GM12875 (cell line): Measurements from ENCODE around the gene MLYCD.

Source experiments
- H3K4me3 ChIP-seq: one replicate; pipeline ENCODE4 v1.5.1; 2011; ENCODE audit warnings: low read depth, low read length, control low read depth
- CTCF ChIP-seq: IDR thresholded peaks from 2 replicates; pipeline ENCODE4 v1.5.1; 2011; ENCODE audit warnings: low read depth, mild to moderate bottlenecking, control low read depth, inconsistent platforms, low read length, moderate library complexity, borderline replicate concordance; ENCODE audit not compliant: insufficient read depth

Gene MLYCD

GRCh38 chr16:83895942-83896341 is 3.0 kb upstream of the MLYCD start:
- no peak for TF ChIP-seq CTCF
- H3K4me3 ChIP-seq, result no peak overlapping the region

DNA sequence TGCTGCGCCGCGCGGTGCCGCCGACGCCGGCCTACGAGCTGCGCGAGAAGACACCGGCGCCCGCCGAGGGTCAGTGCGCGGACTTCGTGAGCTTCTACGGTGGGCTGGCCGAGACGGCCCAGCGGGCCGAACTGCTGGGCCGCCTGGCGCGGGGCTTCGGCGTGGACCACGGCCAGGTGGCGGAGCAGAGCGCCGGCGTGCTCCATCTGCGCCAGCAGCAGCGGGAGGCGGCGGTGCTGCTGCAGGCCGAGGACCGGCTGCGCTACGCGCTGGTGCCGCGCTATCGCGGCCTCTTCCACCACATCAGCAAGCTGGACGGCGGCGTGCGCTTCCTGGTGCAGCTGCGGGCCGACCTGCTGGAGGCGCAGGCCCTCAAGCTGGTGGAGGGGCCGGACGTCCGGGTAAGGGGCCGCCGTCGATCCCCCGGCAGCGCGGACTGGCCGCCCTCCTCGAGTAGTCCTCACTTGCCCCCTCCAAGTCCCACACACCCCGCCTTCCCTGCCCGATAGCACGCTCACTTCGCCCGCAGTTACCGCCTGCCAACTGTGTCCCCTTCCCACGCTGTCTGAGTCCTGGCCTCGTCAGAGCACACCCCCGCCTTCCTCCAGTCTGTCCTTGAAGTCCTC is 470 bp downstream of the MLYCD start:
- no peak for TF ChIP-seq CTCF
- H3K4me3 ChIP-seq, result peak overlapping the region; percentile 66

DNA sequence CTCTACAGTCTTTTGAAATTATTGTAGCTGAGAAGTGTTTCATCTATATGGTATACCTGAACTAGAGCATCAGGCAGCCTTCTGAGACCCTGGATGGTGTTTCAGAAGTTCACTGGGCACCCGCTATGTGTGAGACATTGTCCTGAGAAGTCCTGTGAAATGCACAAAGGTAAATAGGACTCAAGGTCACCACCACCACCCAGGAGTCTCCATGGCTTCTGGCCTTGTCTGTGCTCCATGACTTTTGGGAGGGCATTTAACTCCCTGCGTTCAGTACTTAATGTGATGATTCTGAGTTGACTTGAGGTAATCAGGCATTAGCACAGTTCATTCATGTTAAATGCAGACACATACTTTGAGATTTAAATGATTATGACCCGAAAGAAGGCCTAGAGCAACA is 1.1 kb downstream of the MLYCD start:
- peak overlapping the region; percentile 66 for H3K4me3 ChIP-seq
- TF ChIP-seq CTCF, result no peak

DNA sequence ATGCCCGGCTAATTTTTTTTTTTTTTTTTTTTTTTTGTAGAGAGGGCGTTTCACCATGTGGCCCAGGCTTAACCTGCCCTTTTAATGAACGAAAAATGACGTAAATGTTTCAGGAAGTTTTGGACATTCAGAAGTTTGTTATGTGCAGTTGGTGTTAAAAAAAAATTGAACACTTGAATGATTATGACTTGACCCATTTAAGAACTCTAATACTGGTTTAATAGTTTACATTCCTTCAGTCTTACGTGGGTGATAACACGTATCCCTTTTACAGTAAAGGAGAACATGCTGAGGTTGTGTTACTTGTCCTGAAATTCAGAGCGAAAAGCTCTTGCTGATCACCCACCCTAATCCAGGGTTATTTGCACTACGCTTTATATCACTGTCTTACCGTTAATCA is 1.7 kb downstream of the MLYCD start:
- no peak for TF ChIP-seq CTCF
- H3K4me3 ChIP-seq, result no peak overlapping the region

GRCh38 chr16:83901101-83901500 is 2.2 kb downstream of the MLYCD start:
- TF ChIP-seq CTCF, result no peak
- no peak overlapping the region for H3K4me3 ChIP-seq

DNA sequence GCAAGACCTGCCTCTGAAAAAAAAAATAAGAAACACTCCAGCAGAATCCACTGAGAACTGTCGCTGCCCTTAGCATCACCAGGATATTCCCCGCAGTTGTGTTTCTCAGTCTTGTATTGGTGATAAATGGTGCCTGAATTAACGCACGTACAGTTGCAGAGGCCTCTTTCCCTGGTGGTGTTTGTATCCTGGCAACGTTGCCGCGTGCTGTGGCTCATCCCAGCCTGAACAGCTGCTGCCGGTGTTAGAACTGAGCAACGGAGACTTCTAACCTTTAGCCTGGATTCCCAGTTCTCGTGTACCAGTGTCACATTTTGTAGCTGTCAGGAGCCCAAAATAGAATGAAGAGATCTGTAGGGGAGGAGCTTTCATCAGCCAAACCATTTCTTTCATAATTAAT is 4.8 kb downstream of the MLYCD start:
- no peak for TF ChIP-seq CTCF

GRCh38 chr16:83906683-83907082 is 7.8 kb downstream of the MLYCD start:
- TF ChIP-seq CTCF, result no peak
- no peak overlapping the region for H3K4me3 ChIP-seq

More for the DNA sequence above, 4.8 kb downstream of the MLYCD start:
- no peak overlapping the region for H3K4me3 ChIP-seq
